IMR-90 (cell line): Measurements from ENCODE around the gene HNF1B. TPM values are rescaled to one million over a fixed set of nuclear protein-coding genes. Genes with fewer than 3 reads are reported as not detected.

Source experiments
- ATAC-seq: fragments of 200-7000 bp; cut with Tn5 transposase; 2 replicates; pipeline ENCODE4 v1.9.1; 2020; ENCODE audit warnings: low read depth, mild to moderate bottlenecking, moderate library complexity
- BruUV-seq: library from RNA; stranded (reverse); fragments of 400-500 nt; replicated peaks from 2 replicates; lab custom pipeline; 2021; lab: Mats Ljungman, UMichigan
- CTCF ChIA-PET: fragments of 300-600 bp; formaldehyde crosslinking; extraction: SDS; loops from one replicate; lab custom pipeline; 2021; ENCODE audit warnings: antibody characterized with exemption; lab: Yijun Ruan, JAX
- POLR2A ChIA-PET: fragments of 300-600 bp; sonication (Branson Sonifier 250); formaldehyde crosslinking; loops from one replicate; lab custom pipeline; 2022; ENCODE audit warnings: antibody characterized with exemption; ENCODE audit not compliant: unreplicated experiment; lab: Charles Lee
- DNase-seq: peaks from one replicate; pipeline ENCODE4 v3.0.0; 2013
- H2AFZ ChIP-seq: replicated peaks from 2 replicates; pipeline ENCODE3; 2013; ENCODE audit warnings: low read length, mild to moderate bottlenecking; ENCODE audit not compliant: poor library complexity
- H2AK5ac ChIP-seq: 2 replicates; pipeline ENCODE4 v1.6.1; 2013; ENCODE audit warnings: low read depth, low read length, inconsistent platforms
- H2AK9ac ChIP-seq: replicated peaks from 2 replicates; pipeline ENCODE3; 2013; ENCODE audit warnings: mild to moderate bottlenecking, low read depth, low read length, moderate library complexity; ENCODE audit not compliant: poor library complexity
- H2BK120ac ChIP-seq: 2 replicates; pipeline ENCODE4 v1.6.1; 2013; ENCODE audit warnings: low read depth, low read length, inconsistent platforms
- H2BK15ac ChIP-seq: 3 replicates; pipeline ENCODE4 v1.6.1; 2013; ENCODE audit warnings: low read depth, low read length, inconsistent platforms
- H2BK20ac ChIP-seq: 2 replicates; pipeline ENCODE4 v1.6.1; 2013; ENCODE audit warnings: low read depth, mild to moderate bottlenecking, inconsistent platforms, low read length, moderate library complexity
- H2BK5ac ChIP-seq: 2 replicates; pipeline ENCODE4 v1.6.1; 2013; ENCODE audit warnings: mild to moderate bottlenecking, low read depth, low read length, inconsistent platforms; ENCODE audit not compliant: poor library complexity, severe bottlenecking
- H3K14ac ChIP-seq: replicated peaks from 2 replicates; pipeline ENCODE4 v1.6.1; 2013; ENCODE audit warnings: low read depth, low read length, inconsistent platforms
- H3K18ac ChIP-seq: 2 replicates; pipeline ENCODE4 v1.6.1; 2013; ENCODE audit warnings: low read depth, low read length, control low read depth
- H3K23ac ChIP-seq: 2 replicates; pipeline ENCODE4 v1.6.1; 2013; ENCODE audit warnings: low read depth, low read length, inconsistent platforms
- H3K27ac ChIP-seq: 2 replicates; pipeline ENCODE4 v1.5.1; 2013; ENCODE audit warnings: mild to moderate bottlenecking, control low read depth, low read length; ENCODE audit not compliant: insufficient read depth
- H3K27me3 ChIP-seq: 2 replicates; pipeline ENCODE4 v1.6.1; 2013; ENCODE audit warnings: low read length; ENCODE audit not compliant: control insufficient read depth, insufficient read depth
- H3K36me3 ChIP-seq: 2 replicates; pipeline ENCODE4 v1.6.1; 2013; ENCODE audit warnings: low read length, mixed read lengths; ENCODE audit not compliant: control insufficient read depth, insufficient read depth
- H3K4ac ChIP-seq: 2 replicates; pipeline ENCODE4 v1.6.1; 2013; ENCODE audit warnings: low read depth, low read length, inconsistent platforms
- H3K4me1 ChIP-seq: 2 replicates; pipeline ENCODE4 v1.6.1; 2013; ENCODE audit warnings: low read length, mixed read lengths; ENCODE audit not compliant: control insufficient read depth, insufficient read depth
- H3K4me2 ChIP-seq: 2 replicates; pipeline ENCODE4 v1.6.1; 2013; ENCODE audit warnings: low read depth, mild to moderate bottlenecking, control low read depth, low read length, moderate library complexity
- H3K4me3 ChIP-seq: 2 replicates; pipeline ENCODE4 v1.5.1; 2013; ENCODE audit warnings: low read depth, mild to moderate bottlenecking, control low read depth, low read length, moderate library complexity; ENCODE audit not compliant: insufficient read depth
- H3K56ac ChIP-seq: 2 replicates; pipeline ENCODE4 v1.6.1; 2013; ENCODE audit warnings: low read length, inconsistent platforms; ENCODE audit not compliant: insufficient read depth; ENCODE audit errors: extremely low read depth
- H3K79me1 ChIP-seq, 2 experiments: 2 replicates each; pipeline ENCODE4 v1.6.1; 2013; ENCODE audit warnings: low read length in 2 of 2, inconsistent platforms in 1 of 2, low read depth in 1 of 2
- H3K9ac ChIP-seq: 2 replicates; pipeline ENCODE4 v1.6.1; 2013; ENCODE audit warnings: low read depth, low read length, control low read depth
- H3K9me1 ChIP-seq: 2 replicates; pipeline ENCODE4 v1.6.1; 2013; ENCODE audit warnings: low read length, inconsistent platforms; ENCODE audit not compliant: insufficient read depth
- H3K9me3 ChIP-seq: 2 replicates; pipeline ENCODE4 v1.6.1; 2013; ENCODE audit warnings: low read length; ENCODE audit not compliant: control insufficient read depth, insufficient read depth
- H4K20me1 ChIP-seq: 2 replicates; pipeline ENCODE4 v1.6.1; 2013; ENCODE audit warnings: low read length, inconsistent platforms; ENCODE audit not compliant: insufficient read depth
- H4K5ac ChIP-seq: 2 replicates; pipeline ENCODE4 v1.6.1; 2013; ENCODE audit warnings: mild to moderate bottlenecking, low read depth, low read length, control low read depth
- H4K8ac ChIP-seq, 2 experiments: 2 replicates each; pipeline ENCODE4 v1.6.1; 2013; ENCODE audit warnings: low read depth in 2 of 2, low read length in 2 of 2, control low read depth in 1 of 2, inconsistent platforms in 1 of 2
- H4K91ac ChIP-seq: 2 replicates; pipeline ENCODE4 v1.6.1; 2013; ENCODE audit warnings: low read depth, low read length, inconsistent platforms; ENCODE audit not compliant: insufficient read depth
- MAFK ChIP-seq: IDR thresholded peaks from 2 replicates; pipeline ENCODE4 v1.6.1; 2012; ENCODE audit warnings: low read depth, low read length, improper control_type of control experiment
- POLR2A ChIP-seq: IDR thresholded peaks from 2 replicates; pipeline ENCODE4 v1.6.1; 2012; ENCODE audit warnings: mild to moderate bottlenecking, low read depth, low read length
- RCOR1 ChIP-seq: IDR thresholded peaks from 2 replicates; pipeline ENCODE4 v1.6.1; 2012; ENCODE audit warnings: mild to moderate bottlenecking, low read length, improper control_type of control experiment; ENCODE audit not compliant: insufficient replicate concordance
- SMC3 ChIP-seq: fragments of 150-350 bp; IDR thresholded peaks from 2 replicates; pipeline ENCODE4 v1.6.1; 2016; ENCODE audit warnings: low read depth, mild to moderate bottlenecking, antibody characterized with exemption, low read length, moderate library complexity
- WGBS, 2 experiments: methylation state at CpG; one replicate each; pipeline versions ENCODE4 v1.1.5 to v1.1.7; 2013; ENCODE audit warnings: missing lambda C conversion rate in 2 of 2; ENCODE audit not compliant: insufficient read length in 1 of 2; ENCODE audit errors: extremely low coverage in 2 of 2; 5-methylcytosine and 5-hydroxymethylcytosine counted together
- dilution Hi-C: fragments of 300-500 bp; cut with HindIII; formaldehyde crosslinking; loops from one replicate; pipeline ENCODE4 v1.14.3; 2018; ENCODE audit warnings: low sequenced_read_pairs; ENCODE audit not compliant: unreplicated experiment
- in situ Hi-C: fragments of 300-500 bp; cut with MboI; formaldehyde crosslinking; loops from 3 replicates; pipeline ENCODE4 v1.14.3; 2019; ENCODE audit warnings: low sequenced_read_pairs, inconsistent platforms, mixed read lengths
- intact Hi-C: fragments of 100-400 bp; cut with micrococcal nuclease; formaldehyde crosslinking; loops from 2 replicates; pipeline ENCODE4 v1.10.0; 2022
- polyA plus RNA-seq, 3 experiments: library from polyadenylated mRNA; depleted of rRNA; stranded (reverse); fragments of >200 nt; gene quantifications; 2 replicates each; pipeline ENCODE4 v1.2.3, GENCODE V29; 2012; ENCODE audit warnings: low replicate concordance in 1 of 3
- total RNA-seq: library from RNA; depleted of rRNA; stranded (reverse); fragments of >200 nt; gene quantifications from 2 replicates; pipeline ENCODE4 v1.2.3, GENCODE V29; 2012

The HNF1B gene
- total and polyA plus RNA-seq, 2 of the 4 experiments (the other 2 are of a cell fraction): not detected

DNA sequence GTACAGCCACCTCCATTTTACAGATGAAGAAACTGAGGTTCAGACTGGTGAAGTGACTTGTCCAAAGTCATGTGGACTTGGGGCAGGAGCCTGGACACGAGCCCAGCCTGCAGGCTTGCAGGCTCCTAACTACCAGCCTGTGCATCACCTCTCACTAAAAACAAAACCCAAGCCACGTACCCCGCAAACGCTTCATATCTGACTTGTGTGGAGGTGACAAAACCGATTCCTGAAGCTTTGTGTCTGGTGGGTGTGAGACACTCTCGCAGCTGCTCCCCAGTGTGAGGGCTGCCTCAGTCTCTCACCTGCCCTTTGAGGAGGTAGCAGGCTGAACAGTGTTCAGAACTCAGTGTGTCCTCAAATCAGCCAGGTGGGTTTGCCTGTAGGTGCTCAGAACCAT, 8.4 kb downstream of the HNF1B start:
- dilution Hi-C loops: no loop called here
- Histone ChIP-seq H4K8ac (no peak overlapping the region), H3K4ac (no peak overlapping the region), H3K9me3 (no peaks in the 10 kb centered on the region), H3K4me3 (no peak overlapping the region), H3K56ac (no peak overlapping the region), H3K36me3 (no peaks in the 10 kb centered on the region), H2BK15ac (no peak overlapping the region), H3K27me3 (peaks cover 41% of the 10 kb centered on the region), H2BK5ac (no peak overlapping the region), H3K27ac (no peak overlapping the region), H3K4me2 (no peak overlapping the region), H3K79me1 (no peaks in the 10 kb centered on the region), H3K18ac (no peak overlapping the region), H4K5ac (no peak overlapping the region), H2AK5ac (no peak overlapping the region), H2AFZ (no peak overlapping the region), H3K4me1 (peaks cover 2% of the 10 kb centered on the region; the same call in 1 of the 2 replicates), H3K23ac (no peak overlapping the region), H3K9ac (no peak overlapping the region), H3K9me1 (no peaks in the 10 kb centered on the region), H4K20me1 (no peaks in the 10 kb centered on the region), H4K91ac (no peak overlapping the region), H2BK120ac (no peak overlapping the region), H2BK20ac (no peak overlapping the region), H3K14ac (no peak overlapping the region), H2AK9ac (no peak overlapping the region)
- ChIA-PET CTCF (no interaction called here), POLR2A (no interaction called here)
- DNase-seq (no peak), ATAC-seq (no peak)
- intact Hi-C loops: loop anchor here (10.0 kb wide), 1 partner anchor 88 kb away; no protein-coding TSS in a partner anchor
- in situ Hi-C loops: no loop called here
- no TSS peak for BruUV-seq
- TF ChIP-seq SMC3 (no peak), RCOR1 (no peak), POLR2A (no peak), MAFK (no peak)
- no CpG with 5 or more reads among the region's 6 CpGs for whole genome bisulfite sequencing, 2 experiments
